ENCODE data around the gene TSPAN5. TPM values are rescaled to one million over a fixed set of nuclear protein-coding genes. Genes with fewer than 3 reads are reported as not detected.

The TSPAN5 gene
- total and polyA plus RNA-seq, 3 donors from 2014 or later = 27.8 to 57.2 (median 30.8) TPM

DNA sequence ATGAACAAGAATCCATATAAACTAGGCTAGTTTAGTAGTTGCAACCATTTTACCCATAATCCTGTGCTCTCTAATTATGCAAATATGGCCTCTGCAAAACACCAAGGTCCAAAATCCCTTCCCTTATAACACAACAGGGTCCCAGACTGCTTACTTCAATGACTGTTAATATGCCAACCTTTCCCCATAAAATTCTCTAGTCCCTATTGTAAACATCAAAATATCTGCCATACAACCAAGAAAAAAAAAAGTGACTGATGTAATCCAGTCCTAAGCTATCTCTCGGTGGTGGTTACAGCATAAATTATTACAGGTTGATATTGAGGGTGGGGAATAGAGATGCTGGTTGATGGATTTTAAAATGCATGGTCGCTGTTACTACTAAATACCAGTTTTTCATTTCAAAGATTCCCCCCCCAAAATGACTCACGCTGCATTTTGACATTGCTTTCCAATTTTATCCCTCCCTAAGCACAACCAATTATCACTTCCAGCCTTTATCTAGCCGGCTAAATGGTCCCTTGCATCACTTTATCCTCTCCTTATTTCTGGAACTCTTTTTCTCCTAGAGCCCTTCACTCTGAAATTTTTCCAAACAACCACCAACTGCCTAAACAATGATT, 44.8 kb downstream of the TSPAN5 start:
- TF ChIP-seq, protein P1, sequence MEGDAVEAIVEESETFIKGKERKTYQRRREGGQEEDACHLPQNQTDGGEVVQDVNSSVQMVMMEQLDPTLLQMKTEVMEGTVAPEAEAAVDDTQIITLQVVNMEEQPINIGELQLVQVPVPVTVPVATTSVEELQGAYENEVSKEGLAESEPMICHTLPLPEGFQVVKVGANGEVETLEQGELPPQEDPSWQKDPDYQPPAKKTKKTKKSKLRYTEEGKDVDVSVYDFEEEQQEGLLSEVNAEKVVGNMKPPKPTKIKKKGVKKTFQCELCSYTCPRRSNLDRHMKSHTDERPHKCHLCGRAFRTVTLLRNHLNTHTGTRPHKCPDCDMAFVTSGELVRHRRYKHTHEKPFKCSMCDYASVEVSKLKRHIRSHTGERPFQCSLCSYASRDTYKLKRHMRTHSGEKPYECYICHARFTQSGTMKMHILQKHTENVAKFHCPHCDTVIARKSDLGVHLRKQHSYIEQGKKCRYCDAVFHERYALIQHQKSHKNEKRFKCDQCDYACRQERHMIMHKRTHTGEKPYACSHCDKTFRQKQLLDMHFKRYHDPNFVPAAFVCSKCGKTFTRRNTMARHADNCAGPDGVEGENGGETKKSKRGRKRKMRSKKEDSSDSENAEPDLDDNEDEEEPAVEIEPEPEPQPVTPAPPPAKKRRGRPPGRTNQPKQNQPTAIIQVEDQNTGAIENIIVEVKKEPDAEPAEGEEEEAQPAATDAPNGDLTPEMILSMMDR (IDR thresholded peaks at IDR 0.05) = no peak
- TF ChIP-seq POLR2A (IDR thresholded peaks at IDR 0.05) = no peak
- Histone ChIP-seq H3K27me3 (no peaks in the 10 kb centered on the region), H3K4me1 (peaks cover 29% of the 10 kb centered on the region), H3K9me3 (no peaks in the 10 kb centered on the region), H3K27ac (no peak overlapping the region), H3K36me3 (ENCODE audit: low read depth, missing control alignments) (no peaks in the 10 kb centered on the region), H3K4me3 (no peak overlapping the region)
- DNase-seq = no peak
- intact Hi-C loops (cut with DNase I; ENCODE audit: low total_unique reads) = no loop called here
- WGBS, 2 donors = 81 to 87% methylated on average over 4 of the region's 4 CpGs

DNA sequence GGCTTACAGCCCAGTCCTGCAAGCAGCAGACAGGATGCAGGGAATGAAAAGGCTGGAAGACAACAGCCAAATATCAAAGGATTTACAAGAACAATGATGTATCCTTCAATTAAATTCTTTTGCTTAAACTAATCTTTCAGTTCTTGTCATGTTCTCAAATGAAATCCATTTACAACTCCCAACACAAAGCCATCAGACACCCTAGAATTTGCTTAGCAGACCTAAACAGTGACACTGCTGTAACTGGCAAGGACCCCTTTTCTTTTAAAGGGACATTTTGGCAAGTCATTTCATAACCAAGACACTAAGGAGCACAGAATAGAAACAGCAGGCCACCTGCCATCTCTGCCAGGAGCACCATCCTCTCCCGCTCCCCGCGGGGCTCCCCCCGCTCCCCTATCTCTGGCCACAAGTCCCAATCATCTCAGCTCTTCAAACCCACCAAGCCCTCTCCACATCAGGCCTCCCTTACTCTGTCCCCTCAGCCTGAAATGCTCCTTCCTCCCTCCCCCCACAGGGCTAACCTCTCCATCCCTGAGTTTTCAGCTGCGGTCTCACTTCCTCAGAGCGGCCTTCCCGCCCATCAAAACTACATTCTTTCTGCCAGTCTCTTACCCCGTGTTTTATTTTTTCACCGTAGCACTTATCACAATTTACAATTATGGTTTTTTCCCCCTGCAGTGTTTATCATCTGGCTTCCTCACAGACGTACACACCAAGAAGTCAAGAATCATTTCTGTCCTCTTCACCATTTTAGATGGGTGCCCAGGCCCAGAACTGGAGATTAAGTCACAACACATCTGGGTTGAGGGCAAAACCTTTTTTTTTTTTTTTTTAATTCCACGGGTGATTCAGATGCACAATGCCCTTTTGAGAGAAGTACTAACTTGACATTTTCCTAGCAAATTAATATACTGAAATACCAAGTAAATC, 45.8 kb downstream of the TSPAN5 start:
- 73 to 82% methylated on average over 11 of the region's 11 CpGs for WGBS, 2 donors
- Histone ChIP-seq H3K27ac (no peak overlapping the region), H3K36me3 (ENCODE audit: low read depth, missing control alignments) (no peaks in the 10 kb centered on the region), H3K27me3 (no peaks in the 10 kb centered on the region), H3K9me3 (no peaks in the 10 kb centered on the region), H3K4me1 (peaks cover 24% of the 10 kb centered on the region), H3K4me3 (no peak overlapping the region)
- intact Hi-C loops (cut with DNase I; ENCODE audit: low total_unique reads) = no loop called here
- DNase-seq = no peak
- TF ChIP-seq, protein P1 (IDR thresholded peaks at IDR 0.05) = no peak

DNA sequence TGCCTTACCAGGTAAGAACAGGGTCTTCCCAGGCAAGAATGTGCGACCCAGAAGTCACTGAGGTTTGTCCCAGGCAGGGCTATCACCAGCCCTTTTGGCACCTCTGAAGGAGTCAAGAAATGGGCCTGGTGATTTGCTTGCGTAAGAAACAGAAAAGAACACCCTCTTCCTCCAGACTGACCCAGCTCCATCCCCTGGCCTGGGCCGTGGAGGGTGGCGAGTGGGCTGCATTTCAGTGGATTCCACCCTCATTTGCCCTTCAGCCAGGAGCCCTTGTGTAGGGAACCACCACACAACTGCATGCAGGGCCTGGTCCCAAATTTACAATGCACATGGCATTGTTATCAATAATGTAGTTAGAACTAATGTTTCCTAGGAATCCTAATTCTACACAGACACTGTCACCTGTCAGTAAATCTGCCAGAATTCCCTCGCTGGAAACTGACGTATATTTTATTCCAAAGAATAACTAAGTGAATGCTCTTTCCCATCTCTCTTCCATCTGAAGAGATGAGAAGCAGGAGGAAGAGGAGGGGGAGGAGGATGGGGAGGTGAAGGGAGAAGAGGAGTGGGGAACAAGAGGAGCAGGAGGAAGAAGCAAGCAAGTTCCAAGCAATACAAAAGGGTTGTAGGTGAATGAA, 46.6 kb downstream of the TSPAN5 start:
- no peaks in the 10 kb centered on the region for H3K9me3 ChIP-seq
- 38 to 63% methylated on average over 5 to 6 of the region's 6 CpGs for WGBS, 2 donors
- intact Hi-C loops (cut with DNase I; ENCODE audit: low total_unique reads) = no loop called here
- H3K4me1 ChIP-seq = peaks cover 19% of the 10 kb centered on the region
- H3K4me3 ChIP-seq = no peak overlapping the region
- H3K27ac ChIP-seq = no peak overlapping the region
- TF ChIP-seq, protein P1 (IDR thresholded peaks at IDR 0.05) = no peak
- no peak for TF ChIP-seq POLR2A (IDR thresholded peaks at IDR 0.05)
- H3K27me3 ChIP-seq = no peaks in the 10 kb centered on the region
- DNase-seq = peak; percentile 43
- no peaks in the 10 kb centered on the region for H3K36me3 ChIP-seq (ENCODE audit: low read depth, missing control alignments)

DNA sequence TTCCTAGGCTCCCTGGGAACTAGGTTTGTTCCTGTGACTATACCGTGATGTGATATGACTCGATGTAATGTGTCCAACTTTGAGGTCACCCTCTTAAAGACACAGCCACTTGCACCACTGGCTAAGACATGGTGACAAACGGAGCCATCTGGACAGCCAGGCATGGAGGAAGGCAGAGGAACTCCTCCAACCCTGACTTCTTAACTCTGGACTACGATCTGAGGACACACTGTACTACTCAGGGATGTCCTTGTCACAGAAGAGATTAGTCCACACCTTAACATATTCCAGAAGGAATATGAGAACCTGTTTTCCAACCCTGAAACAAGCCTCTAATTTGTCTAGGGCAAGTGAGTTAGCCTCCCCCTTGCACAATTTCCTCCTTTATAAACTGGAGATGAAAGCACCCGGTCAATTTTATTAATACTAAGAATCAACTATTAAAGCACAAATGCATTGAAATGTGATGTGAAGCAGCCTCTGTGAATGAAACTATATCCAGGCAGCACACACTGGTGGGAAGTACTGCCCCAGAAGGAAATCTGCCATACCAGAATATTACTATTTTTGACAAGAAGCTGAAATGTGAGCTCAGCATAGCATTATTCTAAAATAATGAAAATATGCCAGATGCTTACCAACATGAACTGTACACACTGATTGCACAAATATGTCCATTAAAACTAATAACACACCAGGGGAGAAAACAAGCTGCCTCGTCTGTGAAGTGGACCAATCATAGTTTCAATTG, 47.3 kb downstream of the TSPAN5 start:
- Histone ChIP-seq H3K36me3 (ENCODE audit: low read depth, missing control alignments) (no peaks in the 10 kb centered on the region), H3K4me1 (peaks cover 19% of the 10 kb centered on the region), H3K4me3 (no peak overlapping the region), H3K9me3 (no peaks in the 10 kb centered on the region), H3K27me3 (no peaks in the 10 kb centered on the region), H3K27ac (peak overlapping the region in 1 of 2 donors; percentile 12)
- intact Hi-C loops (cut with DNase I; ENCODE audit: low total_unique reads) = no loop called here
- WGBS, 2 donors = 27 to 60% methylated on average over 6 of the region's 6 CpGs
- TF ChIP-seq, protein P1 (IDR thresholded peaks at IDR 0.05) = no peak
- no peak for TF ChIP-seq POLR2A (IDR thresholded peaks at IDR 0.05)
- DNase-seq = no peak

All from testis (tissue), 3 donors.